HK-2 (cell line): ENCODE measurements around the gene PER1.

Experiments used
- DNase-seq: peaks from one replicate; pipeline ENCODE4 v3.0.0-alpha.2; 2018; ENCODE audit not compliant: unreplicated experiment

The PER1 gene

GRCh38 chr17:8154608-8155155 is 2.5 kb upstream of the PER1 start:
- no peak for DNase-seq

- peak; percentile 99 for DNase-seq
These were observed 1.9 kb upstream of the PER1 start for GRCh38 chr17:8153957-8154607.

GRCh38 chr17:8153525-8153956 is 1.3 kb upstream of the PER1 start:
- peak; percentile 93 for DNase-seq

GRCh38 chr17:8153031-8153451 is 837 bp upstream of the PER1 start:
- DNase-seq, result peak; percentile 17

- peak; percentile 60 for DNase-seq
These were observed 528 bp downstream of the PER1 start for GRCh38 chr17:8151641-8152111.

GRCh38 chr17:8151120-8151640 is 1.0 kb downstream of the PER1 start:
- DNase-seq, result peak; percentile 89

- no peak for DNase-seq
These were observed 1.7 kb downstream of the PER1 start for GRCh38 chr17:8150194-8151119.

- no peak for DNase-seq
These were observed 2.6 kb downstream of the PER1 start for GRCh38 chr17:8149419-8150193.

- no peak for DNase-seq
These were observed 3.6 kb downstream of the PER1 start for GRCh38 chr17:8148560-8148959.

- no peak for DNase-seq
These were observed 4.3 kb downstream of the PER1 start for GRCh38 chr17:8147805-8148404.

- no peak for DNase-seq
These were observed 4.9 kb downstream of the PER1 start for GRCh38 chr17:8147141-8147804.

GRCh38 chr17:8146381-8147140 is 5.6 kb downstream of the PER1 start:
- no peak for DNase-seq

GRCh38 chr17:8145811-8146210 is 6.4 kb downstream of the PER1 start:
- no peak for DNase-seq

- no peak for DNase-seq
These were observed 7.6 kb downstream of the PER1 start for GRCh38 chr17:8144401-8145231.

GRCh38 chr17:8143581-8144400 is 8.4 kb downstream of the PER1 start:
- DNase-seq, result no peak

- no peak for DNase-seq
These were observed 9.2 kb downstream of the PER1 start for GRCh38 chr17:8142887-8143580.

GRCh38 chr17:8142158-8142886 is 9.9 kb downstream of the PER1 start:
- DNase-seq, result no peak
